ENCODE results near the gene HAND2.

- TF ChIP-seq CTCF (IDR thresholded peaks at IDR 0.05 in 8 of 11, conservative IDR thresholded peaks at IDR 0.05 in 3 of 11) (no peak), POLR2A (IDR thresholded peaks at IDR 0.05) (no peak), POLR2AphosphoS5 (IDR thresholded peaks at IDR 0.05) (no peak)
Measured at GRCh38 chr4:173498023-173498422, 32.0 kb downstream of the HAND2 start.
